ENCODE results near the gene CABS1.

CABS1 gene

DNA sequence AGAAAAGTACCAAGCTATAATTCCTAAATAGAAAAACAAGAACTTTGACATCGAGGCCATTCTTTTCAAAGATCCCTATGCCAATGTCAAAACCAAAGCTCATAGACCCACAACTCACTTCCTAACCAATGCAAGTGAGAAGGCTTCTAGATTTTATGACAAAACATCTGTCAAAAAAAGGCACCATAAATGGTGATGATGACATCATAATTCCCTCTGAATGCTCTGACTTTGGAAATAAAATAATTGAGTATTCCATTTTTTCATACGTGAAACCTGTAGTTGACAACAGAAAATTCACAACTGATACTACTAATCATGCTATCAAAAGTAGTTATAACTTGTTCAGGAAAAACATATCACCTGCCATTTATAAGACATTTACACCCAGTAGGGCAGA lies 8.7 kb upstream of the CABS1 start:
- Histone ChIP-seq H3K4me2 (ENCODE audit: low read length) (no peak overlapping the region), H3K9me3 (ENCODE audit: control insufficient read depth, insufficient read depth, low read length) (no peaks in the 10 kb centered on the region), H3K27ac (ENCODE audit: low read depth, low read length) (no peak overlapping the region), H3K36me3 (ENCODE audit: control insufficient read depth, low read length) (no peaks in the 10 kb centered on the region), H3K79me2 (ENCODE audit: control insufficient read depth, low read length) (no peaks in the 10 kb centered on the region), H3F3A (ENCODE audit: control insufficient read depth, insufficient read depth) (no peaks in the 10 kb centered on the region), H3K4me1 (ENCODE audit: control insufficient read depth, low read length) (no peaks in the 10 kb centered on the region), H3K4me3 (ENCODE audit: low read length) (no peak overlapping the region), H3K9me2 (replicated peaks; ENCODE audit: control insufficient read depth, low read length) (no peaks in the 10 kb centered on the region), H4K20me1 (ENCODE audit: control insufficient read depth, insufficient read depth, low read depth, low read length) (no peaks in the 10 kb centered on the region), H3K27me3 (ENCODE audit: control insufficient read depth, low read length) (no peaks in the 10 kb centered on the region)
- TF ChIP-seq, protein P1, sequence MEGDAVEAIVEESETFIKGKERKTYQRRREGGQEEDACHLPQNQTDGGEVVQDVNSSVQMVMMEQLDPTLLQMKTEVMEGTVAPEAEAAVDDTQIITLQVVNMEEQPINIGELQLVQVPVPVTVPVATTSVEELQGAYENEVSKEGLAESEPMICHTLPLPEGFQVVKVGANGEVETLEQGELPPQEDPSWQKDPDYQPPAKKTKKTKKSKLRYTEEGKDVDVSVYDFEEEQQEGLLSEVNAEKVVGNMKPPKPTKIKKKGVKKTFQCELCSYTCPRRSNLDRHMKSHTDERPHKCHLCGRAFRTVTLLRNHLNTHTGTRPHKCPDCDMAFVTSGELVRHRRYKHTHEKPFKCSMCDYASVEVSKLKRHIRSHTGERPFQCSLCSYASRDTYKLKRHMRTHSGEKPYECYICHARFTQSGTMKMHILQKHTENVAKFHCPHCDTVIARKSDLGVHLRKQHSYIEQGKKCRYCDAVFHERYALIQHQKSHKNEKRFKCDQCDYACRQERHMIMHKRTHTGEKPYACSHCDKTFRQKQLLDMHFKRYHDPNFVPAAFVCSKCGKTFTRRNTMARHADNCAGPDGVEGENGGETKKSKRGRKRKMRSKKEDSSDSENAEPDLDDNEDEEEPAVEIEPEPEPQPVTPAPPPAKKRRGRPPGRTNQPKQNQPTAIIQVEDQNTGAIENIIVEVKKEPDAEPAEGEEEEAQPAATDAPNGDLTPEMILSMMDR (IDR thresholded peaks at IDR 0.05; ENCODE audit: low read depth, low read length, poor library complexity, severe bottlenecking), result no peak
- no peak for TF ChIP-seq EZH2phosphoT487 (IDR thresholded peaks at IDR 0.05; ENCODE audit: borderline replicate concordance, low read length)

DNA sequence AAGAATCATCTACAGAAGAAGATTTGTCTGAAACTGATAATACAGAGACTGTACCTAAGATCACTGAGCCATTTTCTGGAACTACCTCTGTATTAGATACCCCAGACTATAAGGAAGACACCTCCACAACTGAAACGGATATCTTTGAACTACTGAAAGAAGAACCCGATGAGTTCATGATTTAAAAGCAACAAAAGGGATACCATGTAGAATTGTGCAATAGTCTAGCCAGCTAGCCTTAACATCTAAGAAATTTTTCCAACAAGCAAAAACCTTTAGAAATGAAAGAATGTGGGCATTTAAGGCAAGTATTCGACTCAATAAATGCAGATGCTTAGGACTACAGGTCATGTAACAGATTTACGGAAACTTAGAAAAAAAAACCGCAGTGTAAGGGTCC lies 1.3 kb downstream of the CABS1 start:
- TF ChIP-seq, protein P1 (IDR thresholded peaks at IDR 0.05; ENCODE audit: low read depth, low read length, poor library complexity, severe bottlenecking), result no peak
- TF ChIP-seq EZH2phosphoT487 (IDR thresholded peaks at IDR 0.05; ENCODE audit: borderline replicate concordance, low read length), result no peak
- Histone ChIP-seq H3K79me2 (ENCODE audit: control insufficient read depth, low read length) (no peaks in the 10 kb centered on the region), H3F3A (ENCODE audit: control insufficient read depth, insufficient read depth) (no peaks in the 10 kb centered on the region), H3K9me2 (replicated peaks; ENCODE audit: control insufficient read depth, low read length) (no peaks in the 10 kb centered on the region), H3K36me3 (ENCODE audit: control insufficient read depth, low read length) (no peaks in the 10 kb centered on the region), H3K4me3 (ENCODE audit: low read length) (no peak overlapping the region), H3K27me3 (ENCODE audit: control insufficient read depth, low read length) (no peaks in the 10 kb centered on the region), H3K4me2 (ENCODE audit: low read length) (no peak overlapping the region), H3K4me1 (ENCODE audit: control insufficient read depth, low read length) (peaks cover 6% of the 10 kb centered on the region), H3K27ac (ENCODE audit: low read depth, low read length) (no peak overlapping the region), H3K9me3 (ENCODE audit: control insufficient read depth, insufficient read depth, low read length) (no peaks in the 10 kb centered on the region), H4K20me1 (ENCODE audit: control insufficient read depth, insufficient read depth, low read depth, low read length) (no peaks in the 10 kb centered on the region)

DNA sequence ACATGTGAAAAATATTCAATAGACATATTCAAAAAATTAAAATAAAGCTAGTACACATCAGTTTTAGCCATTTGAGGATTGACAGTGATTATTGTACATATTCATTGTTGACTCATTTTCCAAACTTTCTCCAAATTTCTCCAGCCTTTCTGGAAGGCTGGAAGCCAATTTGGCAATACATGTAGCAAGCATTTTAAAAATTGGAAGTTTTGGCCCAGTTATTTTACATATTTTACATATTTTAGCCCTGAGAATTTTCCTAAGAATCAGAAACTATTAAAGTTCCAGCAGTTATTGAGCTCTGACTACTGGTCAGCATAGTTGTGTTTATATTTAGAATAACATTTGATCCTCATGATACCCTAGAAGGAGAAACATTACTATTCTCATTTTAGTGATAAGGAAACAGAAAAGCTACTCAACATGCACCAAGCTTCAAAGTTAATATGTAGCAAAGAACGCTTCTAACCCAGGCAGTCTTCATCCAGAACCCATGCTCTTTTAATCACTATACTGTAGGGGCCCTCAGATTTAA lies 3.2 kb downstream of the CABS1 start:
- Histone ChIP-seq H3K79me2 (ENCODE audit: control insufficient read depth, low read length) (no peaks in the 10 kb centered on the region), H3F3A (ENCODE audit: control insufficient read depth, insufficient read depth) (no peaks in the 10 kb centered on the region), H3K27me3 (ENCODE audit: control insufficient read depth, low read length) (no peaks in the 10 kb centered on the region), H3K4me2 (ENCODE audit: low read length) (no peak overlapping the region), H3K4me3 (ENCODE audit: low read length) (no peak overlapping the region), H3K9me3 (ENCODE audit: control insufficient read depth, insufficient read depth, low read length) (no peaks in the 10 kb centered on the region), H3K27ac (ENCODE audit: low read depth, low read length) (no peak overlapping the region), H3K9me2 (replicated peaks; ENCODE audit: control insufficient read depth, low read length) (no peaks in the 10 kb centered on the region), H3K36me3 (ENCODE audit: control insufficient read depth, low read length) (no peaks in the 10 kb centered on the region), H4K20me1 (ENCODE audit: control insufficient read depth, insufficient read depth, low read depth, low read length) (no peaks in the 10 kb centered on the region), H3K4me1 (ENCODE audit: control insufficient read depth, low read length) (peaks cover 9% of the 10 kb centered on the region)
- TF ChIP-seq, protein P1 (IDR thresholded peaks at IDR 0.05; ENCODE audit: low read depth, low read length, poor library complexity, severe bottlenecking), result no peak
- TF ChIP-seq EZH2phosphoT487 (IDR thresholded peaks at IDR 0.05; ENCODE audit: borderline replicate concordance, low read length), result no peak

Data from DOHH2 (cell line).